ENCODE measurements around the gene ATP4A.

Gene ATP4A

DNA sequence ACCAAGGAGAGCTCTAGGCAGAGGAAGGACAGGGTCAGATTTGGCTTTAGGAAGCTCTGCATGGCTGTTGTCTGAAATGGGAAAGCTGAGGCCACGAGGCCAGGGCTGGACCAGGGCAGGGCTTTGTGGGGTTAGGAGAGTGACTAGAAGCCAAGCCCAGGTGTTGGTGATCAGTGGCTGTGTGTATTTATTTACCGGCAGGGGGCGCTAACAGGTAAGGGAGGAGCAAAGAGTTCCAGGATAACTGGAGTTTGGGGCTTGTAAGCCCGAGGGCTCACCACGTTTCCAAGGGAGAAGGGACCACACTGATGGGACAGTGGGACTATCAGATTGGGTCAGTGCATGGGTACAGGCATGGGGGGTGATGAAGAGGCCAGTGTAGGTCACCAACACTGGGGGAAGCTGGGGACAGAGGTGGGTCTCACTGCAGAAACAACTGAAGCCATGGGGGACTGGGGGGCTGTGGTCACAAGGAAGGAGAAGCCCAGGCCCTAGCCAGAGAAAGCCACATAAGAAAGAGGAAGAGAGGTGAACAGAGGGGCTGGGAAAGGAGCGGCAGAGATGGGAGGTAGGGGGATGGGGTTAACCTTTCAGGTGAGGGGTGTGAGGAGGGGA is 14.2 kb downstream of the ATP4A start:
- peak; percentile 52 for DNase-seq

DNA sequence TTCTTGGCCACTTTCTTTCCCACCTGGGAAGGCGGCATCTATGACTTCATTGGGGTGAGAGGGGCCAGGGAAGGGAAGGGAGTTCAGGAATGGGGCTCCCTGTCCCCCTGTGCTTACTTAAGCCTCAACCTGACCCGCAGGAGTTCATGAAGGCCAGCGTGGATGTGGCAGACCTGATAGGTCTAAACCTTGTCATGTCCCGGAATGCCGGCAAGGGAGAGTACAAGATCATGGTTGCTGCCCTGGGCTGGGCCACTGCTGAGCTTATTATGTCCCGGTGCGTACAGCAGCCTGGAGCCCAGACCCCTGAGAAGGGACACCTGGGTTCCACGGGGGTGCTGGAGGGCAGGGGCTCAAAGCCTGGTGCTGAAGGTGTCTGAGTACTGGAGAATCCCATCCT is 16.9 kb downstream of the ATP4A start:
- no peak for DNase-seq

DNA sequence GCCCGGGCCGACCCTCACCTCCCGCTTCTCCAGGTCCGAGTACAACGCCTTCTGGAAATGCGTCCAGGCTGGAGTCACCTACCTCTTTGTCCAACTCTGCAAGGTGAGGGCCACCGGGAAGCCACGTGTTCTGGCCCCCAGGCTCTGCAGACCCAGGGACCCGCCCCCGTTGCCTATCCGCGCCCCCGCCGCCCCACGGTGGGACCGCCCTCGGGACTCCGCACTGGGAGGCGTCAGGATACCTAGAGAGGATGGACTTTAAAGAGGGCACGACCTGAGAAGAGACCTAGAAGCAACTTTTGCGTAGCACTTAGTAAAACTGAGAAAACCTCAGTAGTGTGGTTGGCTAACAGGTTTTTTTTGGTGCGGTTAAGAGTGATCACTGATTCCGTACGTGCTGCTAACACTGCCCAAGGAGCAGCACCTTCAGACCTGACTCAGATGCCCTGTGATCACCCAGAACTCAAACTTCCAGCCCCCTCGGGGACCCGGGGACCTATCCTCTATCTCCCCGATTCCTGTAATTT is 17.5 kb downstream of the ATP4A start:
- no peak for DNase-seq

GRCh38 chr19:35545001-35545854 is 18.2 kb downstream of the ATP4A start, which contains the start of gene TMEM147:
TMEM147 (plus strand) TSS chr19:35545626; CDS start chr19:35545740, 114 bp downstream.
- peak; percentile 90 for DNase-seq

DNA sequence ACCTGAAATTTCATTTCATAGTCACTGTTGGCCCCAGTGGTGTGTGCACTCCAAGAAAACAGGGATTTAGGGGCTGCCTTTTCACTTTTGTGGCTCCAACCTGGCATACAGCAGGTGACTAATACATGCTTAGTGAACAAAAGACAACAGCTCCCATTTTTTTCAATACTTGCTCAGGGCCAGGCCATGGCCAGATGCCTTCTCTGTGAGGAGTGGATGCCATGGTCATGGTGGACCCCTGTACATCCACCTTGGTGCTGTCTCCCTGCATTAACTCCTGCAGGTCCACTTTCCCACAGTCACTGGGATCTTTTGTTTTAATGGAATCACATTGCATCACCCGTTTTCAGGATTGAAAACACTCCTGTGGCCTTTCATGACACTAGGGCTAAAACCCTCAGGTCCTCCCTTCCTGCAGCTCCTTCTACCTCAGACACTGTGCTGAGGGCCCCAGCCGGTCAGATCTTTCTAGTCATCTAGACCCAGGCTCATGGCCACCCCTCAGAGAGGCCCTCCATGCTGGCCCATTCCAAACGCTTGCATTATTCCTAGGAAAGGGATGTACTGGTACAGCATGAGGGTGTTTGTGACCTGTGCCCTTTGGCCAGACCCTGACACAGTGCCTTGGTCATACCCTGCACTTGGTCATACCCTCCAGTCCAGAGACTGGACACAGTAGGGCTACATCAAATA is 19.2 kb downstream of the ATP4A start:
- DNase-seq, result no peak

- no peak for DNase-seq
These were observed 20.0 kb downstream of the ATP4A start for GRCh38 chr19:35543280-35544109.

GRCh38 chr19:35542209-35542608 is 21.2 kb downstream of the ATP4A start:
- no peak for DNase-seq

DNA sequence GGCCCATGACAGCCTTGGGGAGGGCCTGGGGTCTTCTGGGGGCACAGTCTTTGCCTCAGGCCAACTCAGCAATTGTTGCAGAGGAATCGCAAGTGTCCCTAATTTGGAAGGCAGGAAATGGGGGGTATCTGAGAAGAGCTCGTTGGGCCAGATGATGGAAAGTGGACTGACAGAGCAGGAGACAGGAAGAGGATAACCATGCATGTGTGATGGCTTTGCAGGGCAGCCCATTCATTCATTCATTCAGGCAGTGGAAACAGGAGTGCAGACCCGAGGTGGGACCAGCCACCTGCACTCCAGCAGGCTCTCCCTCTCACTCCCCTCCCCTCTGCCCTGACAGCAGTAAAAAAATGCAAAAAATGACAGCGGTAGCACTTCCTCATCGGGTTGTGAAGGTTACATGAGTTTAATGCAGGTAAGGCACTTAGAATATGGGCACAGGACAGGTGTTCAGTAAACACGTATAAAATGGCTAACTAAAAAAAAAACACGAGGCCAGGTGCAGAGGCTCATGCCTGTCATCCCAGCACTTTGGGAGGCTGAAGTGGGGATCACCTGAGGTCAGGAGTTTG is 23.0 kb downstream of the ATP4A start:
- DNase-seq, result no peak

GRCh38 chr19:35539850-35540249 is 23.6 kb downstream of the ATP4A start:
- DNase-seq, result no peak

DNA sequence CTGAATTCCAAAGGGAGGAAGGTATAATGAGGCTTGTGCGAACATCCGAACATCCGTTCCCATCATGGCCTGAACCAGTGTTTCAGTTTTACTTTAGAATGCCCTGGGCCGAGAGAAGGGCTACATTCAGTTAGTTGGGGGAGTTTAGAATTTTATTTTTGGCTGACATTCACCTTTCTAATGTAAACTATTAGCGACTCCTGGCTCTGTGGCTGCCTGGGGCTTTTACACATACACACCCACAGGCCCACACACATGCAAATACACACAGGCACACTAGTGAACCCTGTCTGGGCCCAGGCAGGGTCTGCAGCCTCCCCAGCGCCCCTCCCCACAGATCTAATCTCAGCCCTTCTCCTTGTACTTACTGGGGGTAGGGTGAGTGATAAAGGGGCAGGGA is 24.1 kb downstream of the ATP4A start:
- no peak for DNase-seq

GRCh38 chr19:35534803-35535480 is 28.5 kb downstream of the ATP4A start:
- no peak for DNase-seq

DNA sequence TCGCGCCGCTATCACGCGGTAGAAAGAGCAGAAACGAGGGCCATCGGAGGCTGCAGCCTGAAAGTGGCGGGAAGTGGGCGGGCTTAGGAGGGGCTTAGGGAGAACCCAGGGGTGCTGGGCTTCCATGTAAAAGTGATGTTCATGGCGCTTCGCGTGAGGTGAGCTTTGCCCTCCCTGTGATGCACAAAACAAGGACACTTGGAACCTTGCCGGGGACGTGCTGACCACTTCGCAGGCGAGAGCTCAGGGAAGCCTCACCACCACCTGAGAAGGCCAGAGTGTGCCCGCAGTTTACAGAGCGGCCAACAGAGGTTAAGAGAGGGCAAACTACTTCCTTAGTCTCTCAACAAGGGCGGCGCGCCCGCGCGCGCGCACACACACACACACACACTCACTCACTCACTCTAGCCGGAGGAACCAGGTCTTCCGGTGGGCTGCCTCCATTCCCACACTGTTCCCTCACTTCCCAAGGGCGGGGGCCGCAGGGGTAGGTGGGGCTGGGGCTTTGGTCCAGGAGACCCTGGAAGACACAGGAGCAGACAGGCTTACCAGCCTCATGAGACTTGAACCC is 29.6 kb downstream of the ATP4A start:
- DNase-seq, result peak; percentile 23

DNA sequence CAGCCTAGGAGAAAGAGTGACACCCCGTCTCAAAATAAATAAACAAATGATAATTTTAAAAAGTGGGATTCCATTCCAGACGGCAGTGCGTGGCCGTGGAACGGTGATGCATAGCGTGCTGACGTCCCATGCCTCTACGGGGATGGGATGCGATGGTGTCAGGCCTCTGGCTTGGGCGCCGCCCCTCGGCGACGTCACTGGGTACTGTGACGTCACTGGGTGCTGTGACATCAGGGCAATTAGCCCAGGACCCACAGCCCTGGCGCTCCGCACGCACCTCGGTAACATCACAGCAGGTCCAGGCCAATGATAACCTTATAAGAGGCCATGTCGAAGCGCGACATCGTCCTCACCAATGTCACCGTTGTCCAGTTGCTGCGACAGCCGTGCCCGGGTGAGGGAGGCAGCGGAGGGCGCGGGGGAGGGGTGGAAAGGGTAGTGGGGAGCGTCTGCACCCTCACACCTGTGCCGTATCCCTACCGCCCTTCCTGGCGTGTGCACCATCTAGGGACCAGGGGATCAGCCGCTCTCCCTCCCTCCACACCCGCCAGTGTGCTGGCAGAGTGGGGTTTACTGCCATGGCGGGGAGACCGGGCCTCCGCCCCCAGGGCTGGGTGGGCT is 30.1 kb downstream of the ATP4A start, which contains the start of gene GAPDHS:
GAPDHS (plus strand) TSS at position 256 of the 621 bp plus-strand sequence; CDS start at position 328, 72 bp downstream.
- no peak for DNase-seq

DNA sequence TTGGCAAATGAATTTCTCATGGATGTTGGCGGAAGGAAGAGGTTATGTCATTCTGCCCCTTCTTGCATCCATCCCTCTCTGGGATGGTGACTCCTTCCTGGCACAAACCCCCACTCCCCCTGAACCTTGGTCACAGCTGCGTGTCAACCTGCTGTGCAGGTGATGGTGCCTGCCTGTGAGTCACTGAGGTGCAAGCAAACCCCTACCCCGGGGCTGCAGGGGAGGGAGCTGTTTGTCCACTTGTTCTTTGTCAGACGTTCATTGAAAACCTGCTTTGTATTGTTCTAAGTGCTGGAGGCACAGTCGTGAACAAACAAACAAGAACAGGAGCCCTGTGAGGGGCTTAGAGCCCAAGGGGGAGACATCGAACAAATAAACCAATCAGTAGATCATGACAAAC is 32.2 kb downstream of the ATP4A start:
- DNase-seq, result no peak

DNA sequence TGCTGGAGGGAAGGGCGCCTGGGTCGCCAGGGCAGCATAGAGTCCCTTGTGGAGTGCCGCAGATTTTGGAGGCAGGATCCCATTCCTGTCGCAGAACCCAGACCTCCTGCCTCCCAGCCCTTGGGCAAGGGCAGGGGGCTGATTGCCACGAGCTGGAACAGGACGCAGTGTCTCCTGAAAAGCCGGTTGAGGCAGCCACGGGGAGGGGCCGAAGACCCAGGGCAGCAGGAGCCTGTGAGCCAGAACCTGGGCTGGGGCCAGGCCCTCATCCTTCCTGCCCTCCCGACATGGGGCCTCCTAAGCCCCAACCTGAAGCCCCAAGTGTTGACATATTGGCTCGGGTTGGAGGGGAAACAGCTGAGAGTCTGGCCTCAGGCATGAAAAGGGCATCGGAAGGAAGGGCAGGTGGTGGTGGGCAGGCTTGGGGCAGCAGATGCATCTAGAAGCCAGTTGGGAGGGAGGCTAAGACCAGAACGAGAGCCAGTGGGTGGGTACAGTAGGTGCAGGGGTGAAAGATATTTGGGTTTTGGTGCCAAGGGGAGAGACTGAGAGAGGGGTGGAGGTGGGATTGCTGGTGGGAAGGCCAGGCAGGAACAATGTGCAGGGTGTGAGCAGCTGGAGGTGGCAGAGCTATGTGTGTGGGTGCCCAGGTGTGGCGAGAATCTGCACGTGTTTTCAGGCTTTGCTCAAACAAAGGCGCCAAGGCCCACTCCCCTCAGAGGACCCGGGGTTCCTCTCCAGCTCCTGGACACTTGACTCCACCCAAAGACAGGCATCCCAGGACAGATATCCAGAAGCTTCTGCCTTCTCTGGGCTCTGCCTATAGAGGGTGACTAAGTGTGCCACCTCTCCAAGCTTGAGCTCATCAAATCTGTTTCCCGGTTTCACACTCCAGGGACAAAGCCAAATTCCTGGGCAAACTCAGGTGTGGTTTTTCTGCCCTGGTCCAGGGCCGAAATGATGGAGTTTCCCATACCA is 33.9 kb downstream of the ATP4A start:
- no peak for DNase-seq

DNA sequence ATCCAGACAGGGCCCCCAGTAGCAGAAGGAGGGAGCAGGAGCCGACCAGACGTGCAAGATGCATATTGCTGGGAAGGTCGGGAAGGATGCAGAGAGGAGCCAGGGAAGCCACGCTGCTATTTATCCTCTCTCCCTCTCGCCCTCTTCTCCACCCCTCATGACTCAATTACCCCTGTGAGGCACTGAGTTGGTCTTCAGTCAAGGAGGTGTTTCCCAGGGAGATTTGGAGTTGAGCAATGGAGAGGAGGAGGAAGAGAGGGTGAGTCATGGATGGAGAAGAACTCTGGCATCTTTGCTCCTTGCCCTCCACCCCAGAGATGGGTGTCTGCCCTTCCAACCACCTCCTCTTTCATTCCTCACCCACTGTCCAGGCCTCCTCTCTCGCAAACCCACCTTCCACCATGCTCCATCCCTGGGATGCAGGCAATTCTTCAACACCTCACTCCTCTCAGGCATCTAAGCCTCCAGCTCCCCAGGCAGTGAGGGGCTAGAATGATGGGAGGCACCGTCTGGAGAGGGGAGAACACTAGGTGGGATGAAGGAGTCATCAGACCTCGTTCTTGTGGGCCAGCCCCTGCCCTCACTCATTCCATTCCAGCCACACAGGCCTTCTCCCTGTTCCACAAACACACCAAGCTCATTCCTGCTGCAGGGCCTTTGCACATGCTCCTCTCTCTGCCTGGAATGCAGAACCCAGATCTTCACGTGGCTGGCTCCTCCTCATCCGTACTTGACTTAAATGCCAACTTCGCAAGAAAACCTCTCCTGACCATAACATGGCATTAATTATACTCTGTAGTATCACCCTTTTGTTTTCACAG is 35.0 kb downstream of the ATP4A start, which contains the start of gene SBSN:
SBSN (minus strand) TSS at position 94 of the 821 bp plus-strand sequence; CDS start at position 64, 30 bp downstream.
- peak; percentile 80 for DNase-seq

DNA sequence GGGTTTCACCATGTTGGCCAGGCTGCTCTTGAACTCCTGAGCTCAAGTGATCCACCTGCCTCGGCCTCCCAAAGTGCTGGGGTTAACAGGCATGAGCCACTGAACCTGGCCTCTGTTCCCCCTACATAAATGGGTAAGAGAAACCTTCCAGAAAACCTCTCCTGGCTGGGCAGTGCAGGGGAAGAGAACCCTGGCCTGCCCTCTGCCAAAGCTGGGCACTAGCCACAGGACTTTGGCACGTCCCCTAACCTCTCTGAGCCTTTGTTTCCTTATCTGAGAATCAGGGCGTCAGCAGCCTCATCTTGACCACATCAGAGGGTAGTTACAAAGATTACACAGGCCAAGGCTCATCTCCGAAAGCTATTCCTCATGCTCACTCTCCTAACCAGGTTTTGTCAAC is 37.6 kb downstream of the ATP4A start:
- DNase-seq, result no peak

DNA sequence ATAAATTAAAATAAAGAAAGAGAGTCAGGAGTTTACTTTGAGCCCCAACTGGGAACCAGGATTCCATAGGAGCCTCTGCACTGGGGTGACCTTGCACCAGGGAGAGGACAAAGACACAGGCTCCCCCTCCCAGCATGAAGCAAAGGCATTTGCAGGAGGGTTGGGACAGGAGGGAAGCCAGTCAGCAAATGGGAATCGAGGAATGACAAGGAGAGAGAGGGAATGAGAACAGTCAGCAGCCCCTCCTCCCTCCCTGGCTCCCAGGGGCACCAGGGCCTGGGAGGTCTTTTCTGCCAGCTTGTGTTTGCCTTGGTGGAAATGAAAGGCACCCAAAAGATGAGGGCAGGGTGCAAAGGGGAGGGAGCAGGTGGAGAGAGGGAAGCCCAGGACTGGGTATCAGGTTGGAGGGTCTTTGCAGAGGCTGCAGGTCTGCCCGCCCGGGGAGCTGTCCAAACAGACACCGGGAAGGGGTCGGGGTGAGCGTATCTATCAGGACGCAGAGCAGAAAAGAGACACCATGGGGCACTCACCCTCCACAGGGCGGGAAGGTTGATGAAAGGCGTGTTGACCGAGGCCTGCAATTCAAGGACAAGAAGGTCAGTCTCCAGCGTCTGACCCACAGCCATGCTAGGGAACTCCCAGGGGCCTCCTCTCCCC is 39.1 kb downstream of the ATP4A start:
- DNase-seq, result no peak

Data from HCEC 1CT (cell line).